ENCODE measurements around the gene PTRH2. TPM values are rescaled to one million over a fixed set of nuclear protein-coding genes. Genes with fewer than 3 reads are reported as not detected.

The PTRH2 gene
- total RNA-seq, 1 donor = 8.0 TPM

DNA sequence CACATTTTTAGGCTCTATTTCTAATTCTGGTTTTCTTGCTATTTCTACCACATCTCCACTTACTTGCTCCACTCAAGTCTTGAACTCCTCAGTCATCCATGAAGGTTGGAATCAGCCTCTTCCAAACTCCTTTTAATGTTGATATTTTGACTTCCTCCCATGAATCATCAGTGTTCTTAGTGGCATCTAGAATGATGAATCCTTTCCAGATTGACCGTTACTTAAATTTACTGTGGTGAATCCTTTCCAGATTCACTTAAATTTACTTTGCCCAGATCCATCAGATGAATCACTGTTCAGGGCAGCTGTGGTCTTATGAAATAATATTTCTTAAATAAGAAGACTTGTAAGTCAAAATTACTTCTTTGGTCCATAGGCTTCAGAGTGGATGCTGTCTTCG lies 55.1 kb downstream of the PTRH2 start:
- DNase-seq (ENCODE audit: insufficient read length, low spot score, missing footprints) = no peak
- Histone ChIP-seq H3K79me2 (ENCODE audit: insufficient read depth, low read length) (peaks cover 76% of the 10 kb centered on the region), H3K27me3 (ENCODE audit: insufficient read depth, low read length) (no peaks in the 10 kb centered on the region), H3K27ac (ENCODE audit: low read depth, low read length) (peak overlapping the region; percentile 36), H3K4me3 (ENCODE audit: insufficient read depth, low read length) (no peak overlapping the region), H4K20me1 (ENCODE audit: insufficient read depth, low read length) (peaks cover 62% of the 10 kb centered on the region), H2AFZ (ENCODE audit: low read length) (no peak overlapping the region), H3K4me1 (ENCODE audit: insufficient read depth, low read length) (peaks cover 39% of the 10 kb centered on the region), H3K4me2 (ENCODE audit: insufficient read depth, low read length) (no peak overlapping the region), H3K36me3 (ENCODE audit: insufficient read depth, low read length) (peaks cover 89% of the 10 kb centered on the region), H3K9me3 (ENCODE audit: low read depth, low read length) (no peaks in the 10 kb centered on the region)
- TF ChIP-seq, protein P1, sequence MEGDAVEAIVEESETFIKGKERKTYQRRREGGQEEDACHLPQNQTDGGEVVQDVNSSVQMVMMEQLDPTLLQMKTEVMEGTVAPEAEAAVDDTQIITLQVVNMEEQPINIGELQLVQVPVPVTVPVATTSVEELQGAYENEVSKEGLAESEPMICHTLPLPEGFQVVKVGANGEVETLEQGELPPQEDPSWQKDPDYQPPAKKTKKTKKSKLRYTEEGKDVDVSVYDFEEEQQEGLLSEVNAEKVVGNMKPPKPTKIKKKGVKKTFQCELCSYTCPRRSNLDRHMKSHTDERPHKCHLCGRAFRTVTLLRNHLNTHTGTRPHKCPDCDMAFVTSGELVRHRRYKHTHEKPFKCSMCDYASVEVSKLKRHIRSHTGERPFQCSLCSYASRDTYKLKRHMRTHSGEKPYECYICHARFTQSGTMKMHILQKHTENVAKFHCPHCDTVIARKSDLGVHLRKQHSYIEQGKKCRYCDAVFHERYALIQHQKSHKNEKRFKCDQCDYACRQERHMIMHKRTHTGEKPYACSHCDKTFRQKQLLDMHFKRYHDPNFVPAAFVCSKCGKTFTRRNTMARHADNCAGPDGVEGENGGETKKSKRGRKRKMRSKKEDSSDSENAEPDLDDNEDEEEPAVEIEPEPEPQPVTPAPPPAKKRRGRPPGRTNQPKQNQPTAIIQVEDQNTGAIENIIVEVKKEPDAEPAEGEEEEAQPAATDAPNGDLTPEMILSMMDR (IDR thresholded peaks at IDR 0.05; ENCODE audit: extremely low read depth, low read depth, low read length) = no peak

DNA sequence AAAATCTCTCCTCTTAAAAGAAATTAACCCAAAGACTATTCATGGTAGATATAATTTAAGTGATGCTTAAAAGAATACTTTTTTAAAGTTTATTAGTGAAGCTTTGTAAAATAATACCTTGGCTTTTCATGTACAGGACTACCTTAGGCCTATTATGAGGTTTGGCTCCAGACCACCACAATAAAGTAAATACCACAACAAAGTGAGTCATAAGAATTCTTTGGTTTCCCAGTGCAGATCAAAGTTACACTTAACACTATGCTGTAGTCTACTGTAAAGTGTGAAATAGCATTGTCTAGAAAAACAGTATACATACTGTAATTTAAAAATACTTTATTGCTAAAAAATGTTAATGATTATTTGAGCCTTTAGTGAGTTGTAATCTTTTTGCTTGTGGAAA lies 55.9 kb downstream of the PTRH2 start:
- no peak overlapping the region for H3K4me3 ChIP-seq (ENCODE audit: insufficient read depth, low read length)

GRCh38 chr17:59650642-59651041 lies 56.6 kb downstream of the PTRH2 start:
- Histone ChIP-seq H3K4me2 (ENCODE audit: insufficient read depth, low read length) (no peak overlapping the region), H3K27ac (ENCODE audit: low read depth, low read length) (no peak overlapping the region), H3K4me3 (ENCODE audit: insufficient read depth, low read length) (no peak overlapping the region), H3K36me3 (ENCODE audit: insufficient read depth, low read length) (peaks cover 90% of the 10 kb centered on the region), H3K4me1 (ENCODE audit: insufficient read depth, low read length) (peaks cover 38% of the 10 kb centered on the region), H2AFZ (ENCODE audit: low read length) (no peak overlapping the region), H4K20me1 (ENCODE audit: insufficient read depth, low read length) (peaks cover 73% of the 10 kb centered on the region), H3K79me2 (ENCODE audit: insufficient read depth, low read length) (peaks cover 86% of the 10 kb centered on the region), H3K9me3 (ENCODE audit: low read depth, low read length) (no peaks in the 10 kb centered on the region), H3K27me3 (ENCODE audit: insufficient read depth, low read length) (no peaks in the 10 kb centered on the region)
- TF ChIP-seq, protein P1 (IDR thresholded peaks at IDR 0.05; ENCODE audit: extremely low read depth, low read depth, low read length) = no peak
- DNase-seq (ENCODE audit: insufficient read length, low spot score, missing footprints) = no peak

More for the DNA sequence above, 55.9 kb downstream of the PTRH2 start:
- Histone ChIP-seq H4K20me1 (ENCODE audit: insufficient read depth, low read length) (peaks cover 66% of the 10 kb centered on the region), H3K9me3 (ENCODE audit: low read depth, low read length) (no peaks in the 10 kb centered on the region), H2AFZ (ENCODE audit: low read length) (no peak overlapping the region), H3K27ac (ENCODE audit: low read depth, low read length) (peak overlapping the region; percentile 19), H3K4me1 (ENCODE audit: insufficient read depth, low read length) (peaks cover 39% of the 10 kb centered on the region), H3K36me3 (ENCODE audit: insufficient read depth, low read length) (peaks cover 92% of the 10 kb centered on the region), H3K27me3 (ENCODE audit: insufficient read depth, low read length) (no peaks in the 10 kb centered on the region), H3K4me2 (ENCODE audit: insufficient read depth, low read length) (no peak overlapping the region), H3K79me2 (ENCODE audit: insufficient read depth, low read length) (peaks cover 81% of the 10 kb centered on the region)
- no peak for DNase-seq (ENCODE audit: insufficient read length, low spot score, missing footprints)
- TF ChIP-seq, protein P1 (IDR thresholded peaks at IDR 0.05; ENCODE audit: extremely low read depth, low read depth, low read length) = no peak

- Histone ChIP-seq H3K79me2 (ENCODE audit: insufficient read depth, low read length) (peaks cover 86% of the 10 kb centered on the region), H3K4me3 (ENCODE audit: insufficient read depth, low read length) (no peak overlapping the region), H3K36me3 (ENCODE audit: insufficient read depth, low read length) (peaks cover 89% of the 10 kb centered on the region), H2AFZ (ENCODE audit: low read length) (no peak overlapping the region), H3K9me3 (ENCODE audit: low read depth, low read length) (no peaks in the 10 kb centered on the region), H3K27ac (ENCODE audit: low read depth, low read length) (no peak overlapping the region), H3K4me1 (ENCODE audit: insufficient read depth, low read length) (peaks cover 38% of the 10 kb centered on the region), H4K20me1 (ENCODE audit: insufficient read depth, low read length) (peaks cover 72% of the 10 kb centered on the region), H3K4me2 (ENCODE audit: insufficient read depth, low read length) (no peak overlapping the region), H3K27me3 (ENCODE audit: insufficient read depth, low read length) (no peaks in the 10 kb centered on the region)
- DNase-seq (ENCODE audit: insufficient read length, low spot score, missing footprints) = peak; percentile 1
- TF ChIP-seq, protein P1 (IDR thresholded peaks at IDR 0.05; ENCODE audit: extremely low read depth, low read depth, low read length) = no peak
Measured at GRCh38 chr17:59649886-59650285, 57.3 kb downstream of the PTRH2 start.

Other genes with a start within 250 kb of the PTRH2 start
- 74.6 and 76.4 TPM in 2 replicates for gene DHX40, start 141.8 kb downstream of the PTRH2 start, total RNA-seq
- 502 and 518 TPM in 2 replicates for gene CLTC, start 87.5 kb downstream of the PTRH2 start, total RNA-seq
- gene VMP1, start 224 bp upstream of the PTRH2 start, total RNA-seq = 415 and 445 TPM in 2 replicates
- gene TUBD1, start 185.5 kb upstream of the PTRH2 start, total RNA-seq = 4.0 and 4.4 TPM in 2 replicates
- gene RPS6KB1, start 185.7 kb upstream of the PTRH2 start, total RNA-seq = 29.0 and 30.4 TPM in 2 replicates